Activated CD8-positive, alpha-beta memory T cell treated with anti-CD3 and anti-CD28 coated beads, Interleukin-2, amount 50 U/mL, for 24 hours (primary cell): ENCODE data around the gene ELMOD1.

Experiments
- DNase-seq: peaks from one replicate; pipeline ENCODE4 v3.0.0-alpha.2; 2020; ENCODE audit errors: extremely low read depth

The ELMOD1 gene

DNA sequence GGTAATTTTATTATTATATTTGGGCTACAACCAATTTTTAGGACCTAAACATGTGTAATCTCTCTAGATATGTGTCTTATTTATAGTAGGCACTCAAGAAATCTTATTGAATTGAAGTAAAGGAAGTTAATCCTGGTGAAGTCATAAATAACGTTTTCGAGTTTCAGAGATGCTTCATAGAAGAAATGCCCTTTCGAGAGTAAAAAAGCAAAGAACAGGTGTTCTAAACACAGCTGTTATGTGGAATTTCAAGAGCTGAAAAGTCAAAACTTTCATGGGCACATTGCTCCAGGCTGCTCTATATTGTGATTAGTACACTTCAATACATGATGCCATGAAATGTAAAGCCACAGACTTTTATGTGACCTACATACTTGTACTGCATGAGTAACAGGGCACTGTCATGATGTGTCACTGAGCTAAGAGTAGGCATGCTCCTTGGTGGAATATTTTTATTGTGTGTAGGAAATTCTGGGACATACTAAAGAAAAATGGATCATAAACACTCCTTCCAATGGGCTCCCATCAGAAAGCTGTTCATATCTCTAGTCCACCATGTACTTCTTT is 7.2 kb upstream of the ELMOD1 start:
- DNase-seq = no peak

- no peak for DNase-seq
These were observed 3.5 kb upstream of the ELMOD1 start for GRCh38 chr11:107587306-107587979.

- no peak for DNase-seq
These were observed 657 bp downstream of the ELMOD1 start for GRCh38 chr11:107591378-107592230.

- DNase-seq = no peak
These were observed 1.3 kb downstream of the ELMOD1 start for GRCh38 chr11:107592231-107592590.

DNA sequence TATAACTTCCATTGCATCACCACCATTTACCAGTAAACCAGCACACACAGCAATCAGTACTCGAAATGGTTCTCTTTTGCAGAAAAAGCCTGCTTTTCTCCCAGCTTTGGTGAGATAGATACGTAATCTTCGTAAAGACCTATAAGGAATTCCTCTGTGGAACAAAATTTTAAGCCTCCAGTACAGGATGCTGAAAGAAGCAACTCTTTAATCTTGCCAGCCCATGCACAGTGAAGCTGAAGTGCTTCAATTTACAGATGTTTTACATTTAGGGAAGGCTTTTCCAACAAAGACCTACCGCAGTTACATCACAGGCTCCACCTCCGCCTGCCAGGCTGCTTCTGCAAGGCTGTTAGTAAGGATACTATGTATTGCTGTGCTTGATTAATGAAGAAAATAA is 1.9 kb downstream of the ELMOD1 start:
- no peak for DNase-seq

- no peak for DNase-seq
These were observed 3.0 kb downstream of the ELMOD1 start for GRCh38 chr11:107593951-107594350.

GRCh38 chr11:107594736-107595135 is 3.8 kb downstream of the ELMOD1 start:
- DNase-seq = no peak

- DNase-seq = no peak
These were observed 7.5 kb downstream of the ELMOD1 start for GRCh38 chr11:107598225-107599139.

DNA sequence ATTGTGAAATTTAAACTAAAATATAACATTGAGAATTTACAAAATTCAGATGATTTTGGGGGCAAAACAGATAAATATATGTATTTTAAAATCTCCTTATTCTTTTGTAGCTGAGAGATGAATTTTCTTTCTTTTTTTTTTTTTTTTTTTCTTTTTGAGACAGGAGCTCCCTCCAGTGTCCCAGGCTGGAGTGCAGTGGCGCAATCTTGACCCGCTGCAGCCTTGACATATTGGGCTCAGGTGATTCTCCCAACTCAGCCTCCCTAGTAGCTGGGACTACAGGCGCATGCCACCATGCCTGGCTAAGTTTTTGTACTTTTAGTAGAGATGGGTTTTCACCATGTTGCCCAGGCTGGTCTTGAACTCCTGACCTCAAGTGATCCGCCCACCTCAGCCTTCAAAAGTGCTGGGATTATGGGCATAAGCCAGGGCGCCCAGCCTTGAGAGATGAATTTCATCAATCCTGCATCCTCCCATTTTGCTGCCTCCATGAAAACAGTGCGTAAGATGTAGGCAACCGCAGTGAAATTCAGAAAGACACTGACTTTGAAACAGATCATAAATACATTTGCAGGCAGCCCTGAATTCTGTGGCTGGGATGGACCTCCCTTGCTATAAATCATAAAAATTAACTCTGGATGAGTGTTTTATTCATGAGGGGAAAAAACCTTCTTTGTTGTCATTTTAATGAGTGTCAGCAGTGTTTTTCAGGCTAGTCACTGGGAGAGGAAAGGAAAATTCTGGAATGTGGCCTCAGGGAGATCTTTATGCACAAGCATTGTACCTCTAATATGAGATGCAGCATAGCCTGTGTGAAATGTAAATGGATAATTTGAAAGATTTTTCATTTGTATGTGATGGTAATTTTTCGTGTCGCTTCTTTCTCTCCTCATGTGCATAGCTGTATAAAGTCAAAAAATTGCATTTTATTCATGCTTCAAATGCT is 14.4 kb downstream of the ELMOD1 start:
- no peak for DNase-seq

GRCh38 chr11:107606141-107606540 is 15.2 kb downstream of the ELMOD1 start:
- no peak for DNase-seq

DNA sequence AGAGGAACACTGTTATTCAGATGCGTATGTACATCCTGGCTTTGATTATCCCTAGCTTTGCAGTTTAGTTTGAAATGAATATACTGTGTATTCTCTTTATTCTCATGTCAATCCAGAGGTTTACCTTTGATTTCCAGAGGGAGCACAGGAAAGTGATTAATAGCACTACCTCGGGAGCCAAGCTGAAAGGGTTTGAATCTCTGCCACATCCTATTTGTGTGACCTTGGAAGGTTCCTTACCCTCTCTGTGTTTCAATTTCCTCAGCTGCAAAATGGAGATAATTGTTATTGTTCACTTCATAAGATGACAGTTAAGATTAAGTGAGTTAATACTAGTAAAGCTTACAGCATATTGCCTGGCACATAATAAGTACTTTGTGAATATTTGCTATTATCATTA is 17.9 kb downstream of the ELMOD1 start:
- no peak for DNase-seq

GRCh38 chr11:107609400-107610218 is 18.7 kb downstream of the ELMOD1 start:
- DNase-seq = no peak

DNA sequence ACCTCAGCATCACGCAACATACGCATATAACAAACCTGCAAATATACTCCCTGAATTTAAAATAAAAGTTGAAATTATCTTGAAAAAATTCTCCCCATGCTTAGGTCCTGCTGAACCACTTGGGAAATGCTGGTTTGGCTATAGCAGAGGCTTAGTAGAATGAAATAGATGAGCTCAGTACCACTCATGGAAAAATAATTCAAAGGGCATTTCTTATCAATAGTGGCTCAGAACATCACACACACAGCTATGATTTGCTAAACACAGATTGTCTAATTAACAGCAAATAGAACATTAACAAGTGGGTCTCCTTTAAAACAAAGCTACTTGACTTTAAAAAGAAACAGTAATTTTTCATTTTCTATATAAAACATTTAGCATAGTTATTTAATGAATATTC is 21.5 kb downstream of the ELMOD1 start:
- no peak for DNase-seq

DNA sequence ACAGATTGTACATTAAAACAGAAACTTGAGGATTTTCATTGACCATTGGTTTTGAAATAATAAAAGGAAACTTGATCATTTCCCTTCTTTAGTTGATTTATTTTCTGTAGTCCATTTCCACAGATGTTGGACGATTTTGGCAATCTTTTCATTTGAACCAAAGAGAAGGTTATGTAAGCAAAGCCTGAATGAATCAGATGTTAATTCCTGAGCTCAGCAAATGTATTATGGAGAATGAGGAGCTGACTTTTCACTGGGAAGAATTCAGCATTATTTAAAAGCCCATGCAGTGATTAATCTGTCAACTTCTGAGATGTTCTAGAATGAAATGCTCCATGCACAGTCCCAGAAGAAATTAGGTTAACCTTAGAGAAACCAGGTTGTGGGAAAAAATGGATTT is 29.0 kb downstream of the ELMOD1 start:
- no peak for DNase-seq

DNA sequence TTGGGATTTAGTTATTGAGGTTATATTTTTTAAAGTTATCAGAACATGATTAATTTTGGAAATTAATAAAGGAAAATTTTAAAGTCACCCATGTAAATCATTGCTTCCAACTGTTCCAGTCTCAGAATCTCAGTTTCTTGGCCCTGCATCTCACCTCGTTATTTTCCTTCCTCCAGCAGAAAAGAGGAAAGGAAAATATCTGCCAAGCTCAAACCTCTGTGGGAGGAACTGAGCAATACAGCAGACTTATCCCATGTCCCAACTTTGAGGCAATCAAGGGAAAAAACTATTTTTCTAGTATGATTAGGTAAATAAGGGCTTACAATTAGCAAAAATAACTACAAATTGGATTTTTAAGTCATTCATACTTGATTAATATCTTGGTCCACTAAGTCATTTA is 30.1 kb downstream of the ELMOD1 start:
- DNase-seq = no peak

DNA sequence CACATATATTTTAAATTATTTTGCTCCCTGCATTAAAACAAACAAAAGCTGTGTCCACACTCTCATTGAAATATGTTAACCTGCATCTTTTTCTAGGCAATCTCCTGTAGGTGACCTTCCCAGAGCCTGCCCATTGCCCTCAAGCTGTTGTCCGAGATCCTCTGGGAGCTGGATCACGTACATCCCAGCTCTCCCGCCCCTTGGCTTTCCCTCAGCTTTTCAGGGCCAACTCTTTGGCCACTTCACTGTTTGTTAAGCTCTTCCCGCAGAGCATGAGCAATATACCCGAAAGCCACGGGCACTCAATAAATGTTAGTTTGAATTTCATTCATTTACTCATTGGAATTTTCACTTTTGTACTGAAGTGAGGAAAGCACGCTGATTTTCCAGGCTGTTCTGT is 32.2 kb downstream of the ELMOD1 start:
- DNase-seq = no peak

GRCh38 chr11:107624983-107625684 is 34.2 kb downstream of the ELMOD1 start:
- DNase-seq = no peak

- DNase-seq = no peak
These were observed 34.7 kb downstream of the ELMOD1 start for GRCh38 chr11:107625685-107625989.

DNA sequence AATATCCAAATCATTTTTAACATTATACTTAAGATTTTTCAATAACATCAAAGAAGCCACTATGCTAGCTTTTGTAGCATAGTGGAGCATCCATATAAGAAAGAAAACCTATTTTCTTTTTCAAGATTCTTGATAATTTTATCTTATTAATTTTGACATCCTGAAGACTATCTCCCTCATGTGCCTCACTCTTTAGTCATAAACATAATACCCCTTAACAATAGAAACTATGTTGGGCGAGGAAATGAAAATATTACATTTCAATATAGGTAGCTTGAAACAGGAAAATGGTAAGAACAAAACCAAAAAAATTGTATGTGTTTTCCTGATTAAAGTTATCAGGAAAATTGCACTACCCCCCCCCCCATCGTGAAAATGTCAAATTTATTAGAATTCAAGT is 40.1 kb downstream of the ELMOD1 start:
- no peak for DNase-seq

GRCh38 chr11:107631931-107632330 is 41.0 kb downstream of the ELMOD1 start:
- no peak for DNase-seq
